K562 (cell line): ENCODE data around the gene PARD6B. TPM values are rescaled to one million over a fixed set of nuclear protein-coding genes. Genes with fewer than 3 reads are reported as not detected.

Source experiments
- CBX3 ChIP-seq, 2 experiments: IDR thresholded peaks; 1 replicate in 1 of 2; 2 replicates in 1 of 2; pipeline ENCODE4 v1.6.1; 2012; ENCODE audit warnings: inconsistent platforms in 2 of 2, low read length in 2 of 2, borderline replicate concordance in 1 of 2, control low read depth in 1 of 2
- CEBPB ChIP-seq: fragments of 450-650 bp; IDR thresholded peaks from 2 replicates; pipeline ENCODE4 v1.6.1; 2016; ENCODE audit warnings: missing genetic modification characterization, missing compliant biosample characterization
- CHD2 ChIP-seq: IDR thresholded peaks from 2 replicates; pipeline ENCODE4 v1.6.1; 2011; ENCODE audit warnings: low read depth, low read length
- ETS2 ChIP-seq: IDR thresholded peaks from 2 replicates; pipeline ENCODE4 v1.6.1; 2016; ENCODE audit warnings: borderline replicate concordance, missing genetic modification characterization, mild to moderate bottlenecking, moderate library complexity, missing compliant biosample characterization; ENCODE audit not compliant: poor library complexity, severe bottlenecking
- ETV1 ChIP-seq: fragments of 450-650 bp; conservative IDR thresholded peaks from 2 replicates; pipeline ENCODE4 v1.6.1; 2016; ENCODE audit warnings: missing genetic modification characterization, control low read depth, low read depth, missing compliant biosample characterization
- FOXO4 ChIP-seq: fragments of 450-650 bp; formaldehyde crosslinking; IDR thresholded peaks from 2 replicates; pipeline ENCODE4 v1.4.0; 2020; ENCODE audit warnings: mild to moderate bottlenecking, moderate library complexity
- GATAD2A ChIP-seq: fragments of 450-650 bp; IDR thresholded peaks from 2 replicates; pipeline ENCODE4 v1.6.1; 2017
- JUN ChIP-seq, 2 experiments: sonication (generic) in 1 of 2; formaldehyde crosslinking in 1 of 2; IDR thresholded peaks; 2 replicates each; pipeline versions ENCODE4 v1.6.1 to v1.8.0; 2012 to 2022; ENCODE audit warnings: borderline replicate concordance in 2 of 2, mild to moderate bottlenecking in 2 of 2, improper control_type of control experiment in 1 of 2, low read depth in 1 of 2, low read length in 1 of 2, missing genetic modification reagents in 1 of 2
- KDM1A ChIP-seq, 2 experiments: fragments of 450-650 bp; IDR thresholded peaks; 2 replicates each; pipeline ENCODE4 v1.6.1; 2016; ENCODE audit warnings: mild to moderate bottlenecking in 2 of 2
- KDM2B ChIP-seq: fragments of 250-450 bp; sonication (Bioruptor Pico); IDR thresholded peaks from 2 replicates; pipeline ENCODE4 v1.8.0; 2021; ENCODE audit warnings: mild to moderate bottlenecking, moderate library complexity
- KHSRP ChIP-seq: fragments of 450-650 bp; IDR thresholded peaks from 2 replicates; pipeline ENCODE4 v1.6.1; 2017
- MAX ChIP-seq: sonication (generic); formaldehyde crosslinking; IDR thresholded peaks from 2 replicates; pipeline ENCODE4 v1.9.0; 2022; ENCODE audit warnings: mild to moderate bottlenecking, missing genetic modification reagents
- NFE2 ChIP-seq: IDR thresholded peaks from 2 replicates; pipeline ENCODE4 v1.6.1; 2014; ENCODE audit warnings: antibody characterized with exemption, low read depth
- NFXL1 ChIP-seq: fragments of 450-650 bp; formaldehyde crosslinking; IDR thresholded peaks from 2 replicates; pipeline ENCODE4 v1.4.0; 2021; ENCODE audit warnings: mild to moderate bottlenecking
- POLR3A ChIP-seq: IDR thresholded peaks from 2 replicates; pipeline ENCODE4 v1.6.1; 2011; ENCODE audit warnings: borderline replicate concordance, mild to moderate bottlenecking, moderate library complexity; ENCODE audit not compliant: insufficient read length, insufficient read depth; ENCODE audit errors: extremely low read depth
- PTBP1 ChIP-seq: fragments of 200-400 bp; formaldehyde crosslinking; IDR thresholded peaks from 2 replicates; pipeline ENCODE4 v1.6.1; 2017; ENCODE audit warnings: low read depth, low read length
- RBM14 ChIP-seq: fragments of 200-400 bp; formaldehyde crosslinking; IDR thresholded peaks from 2 replicates; pipeline ENCODE4 v1.6.1; 2018; ENCODE audit warnings: low read depth, mild to moderate bottlenecking, low read length, moderate library complexity, borderline replicate concordance; ENCODE audit not compliant: insufficient read depth
- TCF15 ChIP-seq: fragments of 250-450 bp; sonication (Bioruptor Pico); IDR thresholded peaks from 2 replicates; pipeline ENCODE4 v1.8.0; 2022; ENCODE audit warnings: moderate library complexity, mild to moderate bottlenecking, inconsistent platforms
- THAP12 ChIP-seq: fragments of 250-450 bp; sonication (Bioruptor Pico); IDR thresholded peaks from 2 replicates; pipeline ENCODE4 v1.9.0; 2021; ENCODE audit warnings: mild to moderate bottlenecking, inconsistent platforms
- ZNF12 ChIP-seq: sonication (generic); formaldehyde crosslinking; IDR thresholded peaks from 2 replicates; pipeline ENCODE4 v1.4.0; 2020; ENCODE audit warnings: mild to moderate bottlenecking, missing genetic modification reagents
- ZNF445 ChIP-seq: fragments of 250-450 bp; sonication (Bioruptor Pico); IDR thresholded peaks from 2 replicates; pipeline ENCODE4 v1.4.0; 2020; ENCODE audit warnings: low read depth, mild to moderate bottlenecking, moderate library complexity
- polyA plus RNA-seq, 8 experiments: library from polyadenylated mRNA; depleted of rRNA in 4 of 8; stranded (reverse) in 5 of 8; unstranded in 3 of 8; fragments of >200 nt; fragmentation: Nextera tagmentation in 2 of 8; fragmentation: Illumina TruSeq in 1 of 8; extraction: Ambion mirVana in 2 of 8; extraction: Trizol in 1 of 8; gene quantifications; 2 replicates each; pipeline versions ENCODE4 v1.2.1 to v1.2.3, GENCODE V29; 2011 to 2014; ENCODE audit warnings: inconsistent platforms in 1 of 8, missing spikeins in 1 of 8
- total RNA-seq, 7 experiments: library from RNA; depleted of rRNA in 6 of 7; stranded (reverse); fragments of >200 nt in 6 of 7; fragmentation: Illumina TruSeq in 2 of 7; extraction: Trizol in 2 of 7; gene quantifications; 2 replicates each; pipeline versions ENCODE4 v1.2.1 to v1.2.3, GENCODE V29; 2011 to 2021; ENCODE audit warnings: low replicate concordance in 1 of 7
- TF ChIP-seq, protein P1 (sequence below): sonication (generic); formaldehyde crosslinking; IDR thresholded peaks from 2 replicates; pipeline ENCODE4 v1.9.0; 2022; ENCODE audit warnings: mild to moderate bottlenecking, missing genetic modification reagents

Gene PARD6B
- total and polyA plus RNA-seq, 9 of the 15 experiments (the other 6 are each of a cell fraction or from before 2014, with no cell fraction given): 1.7 to 12.3 (median 5.5) TPM

DNA sequence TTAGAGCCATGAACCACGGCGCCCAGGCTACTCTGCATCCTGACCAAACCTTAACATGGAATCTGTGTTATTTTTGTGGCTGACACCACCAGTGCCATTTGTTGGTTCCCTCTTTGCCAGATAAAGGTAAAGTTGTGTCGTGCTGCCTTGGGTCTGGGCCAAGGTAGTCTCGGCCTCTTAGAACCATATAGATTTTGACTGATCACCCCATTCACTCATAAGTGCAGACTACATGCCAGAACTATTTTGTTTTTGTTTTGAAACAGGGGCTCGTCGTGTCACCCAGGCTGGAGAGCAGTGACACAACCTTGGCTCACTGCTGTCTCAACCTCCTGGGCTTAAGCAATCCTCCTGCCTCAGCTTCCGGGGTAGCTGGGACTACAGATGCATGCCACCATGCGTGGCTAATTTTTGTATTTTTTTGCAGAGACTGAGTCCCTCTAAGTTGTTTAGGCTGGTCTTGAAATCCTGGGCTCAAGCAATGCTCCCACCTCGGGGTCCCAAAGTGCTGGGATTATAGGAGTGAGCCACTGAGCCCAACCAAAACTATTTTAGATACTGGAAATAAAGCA lies 20.8 kb upstream of the PARD6B start (continued):
- no peak for TF ChIP-seq THAP12 (CRISPR knock-in tag)
- no peak for TF ChIP-seq JUN (IDR thresholded peaks at IDR 0.05; ENCODE audit: borderline replicate concordance, low read depth, low read length)
- no peak for TF ChIP-seq JUN (CRISPR knock-in tag; IDR thresholded peaks at IDR 0.05; ENCODE audit: borderline replicate concordance)
- TF ChIP-seq ZNF12 (CRISPR knock-in tag): no peak
- no peak for TF ChIP-seq MAX (CRISPR knock-in tag)
- TF ChIP-seq CEBPB: peak; percentile 93
- TF ChIP-seq ZNF445 (CRISPR knock-in tag): no peak
- TF ChIP-seq KHSRP: no peak
- peak; percentile 37; the same call in 1 of the 2 replicates for TF ChIP-seq ETV1
- TF ChIP-seq FOXO4 (CRISPR knock-in tag): no peak
- TF ChIP-seq CHD2: no peak
- TF ChIP-seq ETS2: no peak
- TF ChIP-seq NFXL1 (CRISPR knock-in tag): 0 out of 2 replicates have a peak, but pooled peaks have one; percentile 54
- TF ChIP-seq GATAD2A: no peak
- TF ChIP-seq TCF15: no peak
- no peak for TF ChIP-seq PTBP1
- TF ChIP-seq, protein P1, sequence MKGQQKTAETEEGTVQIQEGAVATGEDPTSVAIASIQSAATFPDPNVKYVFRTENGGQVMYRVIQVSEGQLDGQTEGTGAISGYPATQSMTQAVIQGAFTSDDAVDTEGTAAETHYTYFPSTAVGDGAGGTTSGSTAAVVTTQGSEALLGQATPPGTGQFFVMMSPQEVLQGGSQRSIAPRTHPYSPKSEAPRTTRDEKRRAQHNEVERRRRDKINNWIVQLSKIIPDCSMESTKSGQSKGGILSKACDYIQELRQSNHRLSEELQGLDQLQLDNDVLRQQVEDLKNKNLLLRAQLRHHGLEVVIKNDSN: no peak
- no peak for TF ChIP-seq NFE2
- no peak for TF ChIP-seq POLR3A
- TF ChIP-seq CBX3 (IDR thresholded peaks at IDR 0.05; ENCODE audit: borderline replicate concordance in 1 of 2, low read length in 2 of 2): no peak
- no peak for TF ChIP-seq KDM2B
- TF ChIP-seq KDM1A (IDR thresholded peaks at IDR 0.05): no peak
- no peak for TF ChIP-seq RBM14
